Right lobe of liver (tissue), 4 donors: ENCODE results near the gene MACROD2.

Source experiments
- POLR2A ChIP-seq: fragments of 450-650 bp; IDR thresholded peaks from one replicate; pipeline ENCODE4 v1.6.1; 2017; ENCODE audit warnings: antibody characterized with exemption, mild to moderate bottlenecking
- TF ChIP-seq, protein P1 (sequence below), 4 donors: fragments of 200-600 bp in 3 of 4; fragments of 450-650 bp in 1 of 4; IDR thresholded peaks; one replicate each; pipeline versions ENCODE4 v1.5.1 to v1.8.0; 2016 to 2022; ENCODE audit warnings: antibody characterized with exemption in 4 of 4, mild to moderate bottlenecking in 2 of 4
- donor health status: DM: no; HTN: no; CAD: no.
- donor health status: DM: no; HTN: no; CAD: no.
- donor health status: DM: no; HTN: yes; CAD: no.

DNA sequence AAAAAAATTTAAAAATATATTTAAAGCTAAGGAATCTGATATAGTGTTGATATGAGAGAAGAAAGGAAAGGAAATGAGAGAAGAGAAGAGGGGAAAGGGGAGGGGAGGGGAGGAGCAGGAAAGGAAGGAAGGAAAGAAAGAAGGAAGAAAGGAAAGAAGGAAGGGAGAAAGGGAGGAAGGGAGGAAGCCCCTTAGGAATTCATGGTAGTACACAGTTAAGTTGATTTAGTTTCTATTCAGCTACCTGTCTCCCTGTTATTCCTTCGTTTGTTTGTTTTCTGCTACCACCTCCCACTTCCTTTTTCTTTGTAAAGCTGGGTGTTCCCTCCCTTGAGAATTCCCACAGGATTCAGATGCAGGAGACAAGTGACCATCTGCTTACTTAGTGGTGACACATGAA, 1367.5 kb downstream of the MACROD2 start:
- TF ChIP-seq, protein P1, sequence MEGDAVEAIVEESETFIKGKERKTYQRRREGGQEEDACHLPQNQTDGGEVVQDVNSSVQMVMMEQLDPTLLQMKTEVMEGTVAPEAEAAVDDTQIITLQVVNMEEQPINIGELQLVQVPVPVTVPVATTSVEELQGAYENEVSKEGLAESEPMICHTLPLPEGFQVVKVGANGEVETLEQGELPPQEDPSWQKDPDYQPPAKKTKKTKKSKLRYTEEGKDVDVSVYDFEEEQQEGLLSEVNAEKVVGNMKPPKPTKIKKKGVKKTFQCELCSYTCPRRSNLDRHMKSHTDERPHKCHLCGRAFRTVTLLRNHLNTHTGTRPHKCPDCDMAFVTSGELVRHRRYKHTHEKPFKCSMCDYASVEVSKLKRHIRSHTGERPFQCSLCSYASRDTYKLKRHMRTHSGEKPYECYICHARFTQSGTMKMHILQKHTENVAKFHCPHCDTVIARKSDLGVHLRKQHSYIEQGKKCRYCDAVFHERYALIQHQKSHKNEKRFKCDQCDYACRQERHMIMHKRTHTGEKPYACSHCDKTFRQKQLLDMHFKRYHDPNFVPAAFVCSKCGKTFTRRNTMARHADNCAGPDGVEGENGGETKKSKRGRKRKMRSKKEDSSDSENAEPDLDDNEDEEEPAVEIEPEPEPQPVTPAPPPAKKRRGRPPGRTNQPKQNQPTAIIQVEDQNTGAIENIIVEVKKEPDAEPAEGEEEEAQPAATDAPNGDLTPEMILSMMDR (IDR thresholded peaks at IDR 0.05), result no peak
- TF ChIP-seq POLR2A, result no peak
